Hepatocyte (in vitro differentiated cells): Measurements from ENCODE around the gene HPCAL1. TPM values are rescaled to one million over a fixed set of nuclear protein-coding genes. Genes with fewer than 3 reads are reported as not detected.

Experiments
- DNase-seq: peaks from one replicate; pipeline ENCODE4 v3.0.0-alpha.2; 2016; ENCODE audit warnings: low spot score
- H2AFZ ChIP-seq: fragments of 200-600 bp; sonication (generic); 2 replicates; pipeline ENCODE4 v1.6.0; 2016; ENCODE audit warnings: antibody characterized with exemption, mild to moderate bottlenecking
- H3K27ac ChIP-seq: fragments of 200-600 bp; sonication (generic); 2 replicates; pipeline ENCODE4 v1.5.1; 2016; ENCODE audit warnings: mild to moderate bottlenecking
- H3K27me3 ChIP-seq: fragments of 200-600 bp; sonication (generic); 2 replicates; pipeline ENCODE4 v1.6.1; 2016
- H3K36me3 ChIP-seq: fragments of 200-600 bp; sonication (generic); replicated peaks from 2 replicates; pipeline ENCODE4 v1.5.1; 2016; ENCODE audit warnings: low read depth; ENCODE audit not compliant: insufficient read depth
- H3K4me1 ChIP-seq: fragments of 200-600 bp; sonication (generic); 2 replicates; pipeline ENCODE4 v1.5.1; 2016; ENCODE audit warnings: mild to moderate bottlenecking, moderate library complexity; ENCODE audit not compliant: insufficient read depth
- H3K4me2 ChIP-seq: fragments of 200-600 bp; sonication (generic); 2 replicates; pipeline ENCODE4 v1.6.0; 2016
- H3K4me3 ChIP-seq: fragments of 200-600 bp; sonication (generic); 2 replicates; pipeline ENCODE4 v1.5.1; 2016; ENCODE audit warnings: mild to moderate bottlenecking
- H3K79me2 ChIP-seq: fragments of 200-600 bp; sonication (generic); 2 replicates; pipeline ENCODE4 v1.6.0; 2017; ENCODE audit warnings: mild to moderate bottlenecking
- H3K9me2 ChIP-seq: fragments of 200-600 bp; sonication (generic); replicated peaks from 2 replicates; pipeline ENCODE4 v1.6.0; 2017; ENCODE audit warnings: mild to moderate bottlenecking; ENCODE audit not compliant: insufficient read depth
- H3K9me3 ChIP-seq: fragments of 200-600 bp; sonication (generic); 2 replicates; pipeline ENCODE4 v1.5.1; 2016; ENCODE audit warnings: low read depth, mild to moderate bottlenecking
- H4K20me1 ChIP-seq: fragments of 200-600 bp; sonication (generic); 2 replicates; pipeline ENCODE4 v1.6.0; 2016; ENCODE audit warnings: mild to moderate bottlenecking; ENCODE audit not compliant: insufficient read depth, poor library complexity, severe bottlenecking
- EZH2 ChIP-seq: fragments of 200-600 bp; sonication (generic); IDR thresholded peaks from 2 replicates; pipeline ENCODE4 v1.6.1; 2016; ENCODE audit warnings: antibody characterized with exemption, mild to moderate bottlenecking, borderline replicate concordance
- EZH2phosphoT487 ChIP-seq: fragments of 200-600 bp; sonication (generic); IDR thresholded peaks from one replicate; pipeline ENCODE4 v1.6.1; 2018; ENCODE audit warnings: antibody characterized with exemption, mild to moderate bottlenecking, low read depth, moderate library complexity; ENCODE audit not compliant: unreplicated experiment, severe bottlenecking
- WGBS: methylation state at CpG from one replicate; pipeline ENCODE4 v1.1.6; 2016; ENCODE audit warnings: low lambda C conversion rate; ENCODE audit errors: missing lambda C conversion rate; 5-methylcytosine and 5-hydroxymethylcytosine counted together
- polyA plus RNA-seq: library from polyadenylated mRNA; unstranded; fragments of >200 nt; fragmentation: Nextera tagmentation; extraction: Ambion mirVana; gene quantifications from 2 replicates; pipeline ENCODE4 v1.2.1, GENCODE V29; 2016
- total RNA-seq: library from RNA; depleted of rRNA; stranded (reverse); fragments of >200 nt; gene quantifications from 2 replicates; pipeline ENCODE4 v1.2.3, GENCODE V29; 2014
- TF ChIP-seq, protein P1 (sequence below): fragments of 200-600 bp; sonication (generic); IDR thresholded peaks from 2 replicates; pipeline ENCODE4 v1.5.1; 2016; ENCODE audit warnings: antibody characterized with exemption, mild to moderate bottlenecking; ENCODE audit not compliant: poor library complexity

HPCAL1 gene
- total and polyA plus RNA-seq, 2 experiments from 2014 or later = 22.5 to 39.1 TPM

DNA sequence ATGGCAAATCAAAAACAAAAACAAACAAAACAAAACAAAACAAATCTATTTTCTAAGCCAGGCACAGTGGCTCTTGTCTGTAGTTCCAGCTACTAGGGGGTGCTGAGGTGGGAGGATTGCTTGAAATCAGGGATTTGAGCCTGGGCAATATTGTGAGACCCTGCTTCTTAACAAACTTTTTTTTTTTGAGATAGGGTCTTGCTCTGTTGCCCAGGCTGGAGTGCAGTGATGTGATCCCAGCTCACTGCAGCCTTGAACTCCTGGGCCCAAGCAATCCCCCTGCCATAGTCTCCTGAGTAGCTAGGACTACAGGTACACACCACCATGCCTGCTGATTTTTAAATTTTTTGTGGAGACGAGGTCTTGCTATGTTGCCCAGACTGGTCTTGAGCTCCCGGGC, 6.2 kb downstream of the HPCAL1 start:
- peaks cover 3% of the 10 kb centered on the region for H3K27me3 ChIP-seq
- 92% methylated on average over 2 of the region's 2 CpGs for WGBS
- H3K27ac ChIP-seq = no peak overlapping the region
- no peaks in the 10 kb centered on the region for H3K9me2 ChIP-seq
- peaks cover 86% of the 10 kb centered on the region for H3K79me2 ChIP-seq
- peaks cover 14% of the 10 kb centered on the region for H3K4me1 ChIP-seq
- no peak for TF ChIP-seq EZH2
- no peak for TF ChIP-seq EZH2phosphoT487
- TF ChIP-seq, protein P1, sequence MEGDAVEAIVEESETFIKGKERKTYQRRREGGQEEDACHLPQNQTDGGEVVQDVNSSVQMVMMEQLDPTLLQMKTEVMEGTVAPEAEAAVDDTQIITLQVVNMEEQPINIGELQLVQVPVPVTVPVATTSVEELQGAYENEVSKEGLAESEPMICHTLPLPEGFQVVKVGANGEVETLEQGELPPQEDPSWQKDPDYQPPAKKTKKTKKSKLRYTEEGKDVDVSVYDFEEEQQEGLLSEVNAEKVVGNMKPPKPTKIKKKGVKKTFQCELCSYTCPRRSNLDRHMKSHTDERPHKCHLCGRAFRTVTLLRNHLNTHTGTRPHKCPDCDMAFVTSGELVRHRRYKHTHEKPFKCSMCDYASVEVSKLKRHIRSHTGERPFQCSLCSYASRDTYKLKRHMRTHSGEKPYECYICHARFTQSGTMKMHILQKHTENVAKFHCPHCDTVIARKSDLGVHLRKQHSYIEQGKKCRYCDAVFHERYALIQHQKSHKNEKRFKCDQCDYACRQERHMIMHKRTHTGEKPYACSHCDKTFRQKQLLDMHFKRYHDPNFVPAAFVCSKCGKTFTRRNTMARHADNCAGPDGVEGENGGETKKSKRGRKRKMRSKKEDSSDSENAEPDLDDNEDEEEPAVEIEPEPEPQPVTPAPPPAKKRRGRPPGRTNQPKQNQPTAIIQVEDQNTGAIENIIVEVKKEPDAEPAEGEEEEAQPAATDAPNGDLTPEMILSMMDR = no peak
- no peak overlapping the region for H3K4me3 ChIP-seq
- no peak for DNase-seq
- H3K4me2 ChIP-seq = no peak overlapping the region
- no peaks in the 10 kb centered on the region for H3K9me3 ChIP-seq
- H3K36me3 ChIP-seq = no peaks in the 10 kb centered on the region
- H4K20me1 ChIP-seq = peaks cover 15% of the 10 kb centered on the region
- no peak overlapping the region for H2AFZ ChIP-seq

DNA sequence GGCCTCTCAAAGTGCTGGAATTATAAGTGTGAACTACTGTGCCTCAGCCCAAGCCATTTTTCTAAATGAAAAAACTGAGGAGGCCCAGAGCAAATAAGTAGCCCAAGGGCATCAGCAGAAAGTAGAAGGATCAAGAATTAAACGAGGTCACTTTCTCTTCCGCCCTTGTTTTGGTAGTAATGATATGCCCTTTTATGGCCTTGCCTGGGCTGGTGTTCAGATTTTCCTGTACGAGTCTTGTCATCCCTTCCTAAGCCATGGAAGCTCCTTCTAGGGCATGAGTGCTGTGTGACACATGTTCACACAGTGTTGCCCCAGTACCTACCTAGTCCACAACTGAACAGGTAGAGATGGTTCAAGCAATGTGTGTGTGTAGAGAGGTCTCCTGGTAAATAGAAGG, 6.6 kb downstream of the HPCAL1 start:
- Histone ChIP-seq H3K9me3 (no peaks in the 10 kb centered on the region), H3K36me3 (no peaks in the 10 kb centered on the region), H3K4me3 (no peak overlapping the region), H3K27ac (no peak overlapping the region), H3K4me1 (peaks cover 13% of the 10 kb centered on the region), H4K20me1 (peaks cover 12% of the 10 kb centered on the region), H2AFZ (no peak overlapping the region), H3K9me2 (no peaks in the 10 kb centered on the region), H3K4me2 (no peak overlapping the region), H3K27me3 (peaks cover 3% of the 10 kb centered on the region), H3K79me2 (peaks cover 88% of the 10 kb centered on the region)
- no peak for TF ChIP-seq EZH2
- TF ChIP-seq, protein P1 = no peak
- TF ChIP-seq EZH2phosphoT487 = no peak
- no peak for DNase-seq
- 90% methylated on average over 3 of the region's 3 CpGs for WGBS

DNA sequence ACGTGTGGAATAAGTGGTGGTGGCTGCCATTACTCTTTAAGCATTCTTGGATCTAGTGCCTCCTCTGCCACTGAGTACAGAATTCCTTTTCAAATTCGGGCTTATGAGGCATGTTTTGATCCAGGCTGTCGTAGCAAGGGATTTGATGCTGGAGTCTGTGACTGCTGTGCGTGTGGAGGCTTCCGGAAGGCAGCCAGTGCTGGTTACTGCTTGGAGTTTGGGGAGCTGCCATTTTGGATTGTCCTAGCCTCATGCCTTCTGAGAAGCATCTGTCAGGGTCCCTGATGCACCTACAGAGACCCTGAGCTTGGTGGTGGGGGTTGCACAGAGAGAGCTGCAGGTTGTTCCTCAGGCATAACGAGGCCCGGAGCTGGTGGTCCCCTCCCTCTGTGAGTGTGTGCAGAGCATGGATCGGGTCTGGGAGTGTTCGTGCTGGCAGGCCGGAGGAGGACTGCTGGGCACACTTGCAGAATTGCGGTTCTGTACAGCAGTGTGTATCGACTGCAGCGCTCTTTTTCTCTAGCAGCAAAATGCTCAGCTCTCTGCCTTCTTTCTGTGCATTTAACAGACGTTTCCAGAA, 7.7 kb downstream of the HPCAL1 start:
- H3K4me2 ChIP-seq = no peak overlapping the region
- 90% methylated on average over 14 of the region's 14 CpGs for WGBS
- no peak overlapping the region for H2AFZ ChIP-seq
- DNase-seq = no peak
- H3K36me3 ChIP-seq = no peaks in the 10 kb centered on the region
- no peak overlapping the region for H3K4me3 ChIP-seq
- H4K20me1 ChIP-seq = peaks cover 11% of the 10 kb centered on the region
- H3K4me1 ChIP-seq = peaks cover 3% of the 10 kb centered on the region
- peaks cover 83% of the 10 kb centered on the region for H3K79me2 ChIP-seq
- H3K27ac ChIP-seq = no peak overlapping the region
- H3K9me2 ChIP-seq = no peaks in the 10 kb centered on the region
- TF ChIP-seq EZH2 (no peak), EZH2phosphoT487 (no peak)
- TF ChIP-seq, protein P1 = no peak
- H3K9me3 ChIP-seq = no peaks in the 10 kb centered on the region
- H3K27me3 ChIP-seq = no peaks in the 10 kb centered on the region

DNA sequence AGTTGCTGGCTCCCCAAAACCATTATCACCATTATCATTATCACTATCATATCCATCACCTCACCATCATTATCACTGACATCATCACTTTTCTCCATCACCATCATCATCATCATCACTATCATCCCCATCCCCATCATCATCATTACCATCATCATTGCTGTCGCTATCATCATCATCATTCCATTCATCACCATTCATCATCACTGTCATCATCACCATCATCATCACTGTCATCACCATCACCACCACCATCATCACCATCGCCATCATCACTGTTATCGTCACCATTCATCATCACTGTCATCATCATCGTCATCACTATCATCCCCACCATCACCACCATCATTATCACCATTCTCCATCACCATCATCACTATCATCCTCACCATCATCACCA, 9.0 kb downstream of the HPCAL1 start:
- 91% methylated on average over 4 of the region's 4 CpGs for WGBS

More for the DNA sequence above, 9.0 kb downstream of the HPCAL1 start:
- no peak for DNase-seq
- Histone ChIP-seq H3K4me1 (no peaks in the 10 kb centered on the region), H3K27ac (no peak overlapping the region), H3K27me3 (no peaks in the 10 kb centered on the region), H4K20me1 (peaks cover 10% of the 10 kb centered on the region), H3K9me3 (no peaks in the 10 kb centered on the region), H3K36me3 (no peaks in the 10 kb centered on the region), H3K4me3 (no peak overlapping the region), H3K79me2 (peaks cover 83% of the 10 kb centered on the region), H3K9me2 (no peaks in the 10 kb centered on the region), H3K4me2 (no peak overlapping the region), H2AFZ (no peak overlapping the region)
- TF ChIP-seq, protein P1 = no peak
- no peak for TF ChIP-seq EZH2phosphoT487
- TF ChIP-seq EZH2 = no peak
